Stimulated activated CD8-positive, alpha-beta memory T cell treated with anti-CD3 and anti-CD28 coated beads, Interleukin-7, amount 100 ng/mL, for 48 hours (primary cell): ENCODE results near the gene CDK14.

ENCODE experiments used
- DNase-seq, 2 donors: peaks; one replicate each; pipeline ENCODE4 v3.0.0-alpha.2; 2020; ENCODE audit warnings: low read depth in 1 of 2; ENCODE audit errors: extremely low read depth in 1 of 2

Gene CDK14

GRCh38 chr7:90984692-90985091 is 388.6 kb downstream of the CDK14 start:
- DNase-seq = no peak

GRCh38 chr7:90988516-90988915 is 392.4 kb downstream of the CDK14 start:
- DNase-seq = no peak

GRCh38 chr7:90988996-90989765 is 393.1 kb downstream of the CDK14 start:
- DNase-seq = no peak

GRCh38 chr7:90994121-90994520 is 398.0 kb downstream of the CDK14 start:
- DNase-seq = no peak

- no peak for DNase-seq
Measured at GRCh38 chr7:90994601-90995000, 398.5 kb downstream of the CDK14 start.

GRCh38 chr7:90995996-90996395 is 399.9 kb downstream of the CDK14 start:
- no peak for DNase-seq

- no peak for DNase-seq
Measured at GRCh38 chr7:90999989-91000979, 404.2 kb downstream of the CDK14 start.

- no peak for DNase-seq
Measured at GRCh38 chr7:91005024-91005423, 408.9 kb downstream of the CDK14 start.

GRCh38 chr7:91005841-91006240 is 409.7 kb downstream of the CDK14 start:
- no peak for DNase-seq

GRCh38 chr7:91007371-91007770 is 411.2 kb downstream of the CDK14 start:
- DNase-seq = no peak

- DNase-seq = no peak
Measured at GRCh38 chr7:91013078-91013477, 417.0 kb downstream of the CDK14 start.

GRCh38 chr7:91019686-91020385 is 423.7 kb downstream of the CDK14 start:
- no peak for DNase-seq

- DNase-seq = no peak
Measured at GRCh38 chr7:91020636-91021385, 424.7 kb downstream of the CDK14 start.

GRCh38 chr7:91021956-91022355 is 425.8 kb downstream of the CDK14 start:
- no peak for DNase-seq

- DNase-seq = no peak
Measured at GRCh38 chr7:91025906-91026390, 429.8 kb downstream of the CDK14 start.

- DNase-seq = no peak
Measured at GRCh38 chr7:91029688-91030087, 433.6 kb downstream of the CDK14 start.

GRCh38 chr7:91030680-91031380 is 434.7 kb downstream of the CDK14 start:
- no peak for DNase-seq

- no peak for DNase-seq
Measured at GRCh38 chr7:91031757-91032156, 435.6 kb downstream of the CDK14 start.

- no peak for DNase-seq
Measured at GRCh38 chr7:91033574-91033973, 437.5 kb downstream of the CDK14 start.
